Stimulated activated CD4-positive, alpha-beta T cell treated with anti-CD3 and anti-CD28 coated beads, Interleukin-2, amount 100 ng/mL, for 48 hours (primary cell): ENCODE data around the gene GAMT.

ENCODE experiments used
- DNase-seq, 2 donors: peaks; one replicate each; pipeline ENCODE4 v3.0.0-alpha.2; 2020

Gene GAMT

DNA sequence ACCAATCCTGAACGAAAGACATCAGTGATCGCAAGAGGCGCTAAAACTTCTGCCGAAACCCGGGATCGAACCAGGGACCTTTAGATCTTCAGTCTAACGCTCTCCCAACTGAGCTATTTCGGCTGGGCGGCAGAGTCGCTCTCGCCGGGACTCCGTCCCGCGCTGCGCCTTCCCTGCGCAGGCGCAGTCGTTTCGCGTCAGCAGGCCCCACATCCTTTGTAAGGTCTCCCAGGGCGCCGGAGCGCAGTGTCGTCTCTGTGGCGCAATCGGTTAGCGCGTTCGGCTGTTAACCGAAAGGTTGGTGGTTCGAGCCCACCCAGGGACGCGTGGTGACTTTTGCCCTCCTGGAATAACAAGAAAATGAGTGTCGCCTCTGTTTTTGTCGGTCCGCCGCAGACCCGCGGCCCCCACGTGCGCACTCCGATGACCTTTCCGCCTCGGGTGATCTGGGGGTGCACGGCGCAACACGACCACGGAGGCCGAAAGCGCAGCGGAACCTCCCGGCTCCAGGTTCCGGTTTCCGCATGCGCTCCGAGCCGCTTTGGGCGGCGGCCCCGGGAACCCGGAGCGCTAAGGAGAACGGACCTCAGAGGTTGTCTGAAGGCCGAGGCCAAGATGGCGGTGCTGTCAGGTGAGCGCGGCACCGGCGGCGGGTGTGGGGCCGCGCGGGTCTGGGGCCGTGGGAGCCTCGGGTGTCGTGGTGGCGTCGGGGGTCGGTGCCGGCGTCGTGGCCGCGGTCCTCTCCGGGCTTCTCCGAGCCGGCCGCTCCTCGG is 17.8 kb downstream of the GAMT start, which contains the start of gene NDUFS7:
Gene NDUFS7 (plus strand): TSS at position 596 of the 773 bp plus-strand sequence. CDS start 20 bp downstream, at position 616.
- peak; percentile 97 to 99 for DNase-seq

- no peak for DNase-seq
These were observed 18.4 kb downstream of the GAMT start for GRCh38 chr19:1383017-1383311.

DNA sequence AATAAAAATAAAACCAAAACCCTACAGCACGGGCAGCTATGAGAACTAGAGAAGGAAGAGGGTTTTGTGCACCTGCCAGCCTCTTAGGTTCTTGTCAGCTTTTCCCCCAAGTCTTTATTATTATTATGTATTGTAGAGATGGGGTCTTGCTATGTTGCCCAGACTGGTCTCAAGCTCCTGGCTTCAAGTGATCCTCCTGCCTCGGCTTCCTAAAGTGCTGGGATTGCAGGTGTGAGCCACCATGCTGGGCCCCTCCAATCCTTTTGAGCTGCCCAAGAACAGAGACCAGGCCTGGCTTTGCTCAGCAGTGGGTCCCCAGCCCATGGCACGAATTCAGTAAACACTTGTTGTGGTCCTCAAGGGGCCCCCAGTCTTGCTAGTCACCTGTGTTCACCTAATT is 19.1 kb downstream of the GAMT start:
- no peak for DNase-seq

DNA sequence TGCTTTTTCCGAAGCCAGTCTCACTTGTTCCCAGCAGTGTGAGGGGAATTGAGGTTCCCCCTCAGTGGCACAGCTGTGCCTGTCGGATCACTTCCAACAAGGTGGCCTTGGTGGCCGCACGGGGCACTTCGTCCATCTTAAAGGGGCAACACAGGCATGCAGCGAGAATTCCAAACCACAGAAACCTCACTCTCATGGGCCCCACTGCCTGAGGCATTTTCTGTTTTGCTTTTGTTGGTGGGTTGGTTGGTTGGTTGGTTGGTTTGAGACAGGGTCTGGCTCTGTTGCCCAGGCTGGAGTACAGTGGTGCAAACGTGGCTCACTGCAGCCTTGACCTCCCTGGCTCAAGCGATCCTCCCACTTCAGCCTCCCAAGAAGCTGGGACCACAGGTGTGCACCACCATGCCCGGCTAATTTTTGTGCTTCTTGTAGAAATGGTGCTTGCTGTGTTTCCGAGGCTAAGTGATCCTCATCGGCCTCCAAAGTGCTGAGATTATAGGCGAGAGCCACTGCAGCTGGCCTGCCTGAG is 21.3 kb downstream of the GAMT start:
- DNase-seq, result no peak

GRCh38 chr19:1379126-1379905 is 22.0 kb downstream of the GAMT start:
- DNase-seq, result no peak

- no peak for DNase-seq
These were observed 23.2 kb downstream of the GAMT start for GRCh38 chr19:1377965-1378785.

DNA sequence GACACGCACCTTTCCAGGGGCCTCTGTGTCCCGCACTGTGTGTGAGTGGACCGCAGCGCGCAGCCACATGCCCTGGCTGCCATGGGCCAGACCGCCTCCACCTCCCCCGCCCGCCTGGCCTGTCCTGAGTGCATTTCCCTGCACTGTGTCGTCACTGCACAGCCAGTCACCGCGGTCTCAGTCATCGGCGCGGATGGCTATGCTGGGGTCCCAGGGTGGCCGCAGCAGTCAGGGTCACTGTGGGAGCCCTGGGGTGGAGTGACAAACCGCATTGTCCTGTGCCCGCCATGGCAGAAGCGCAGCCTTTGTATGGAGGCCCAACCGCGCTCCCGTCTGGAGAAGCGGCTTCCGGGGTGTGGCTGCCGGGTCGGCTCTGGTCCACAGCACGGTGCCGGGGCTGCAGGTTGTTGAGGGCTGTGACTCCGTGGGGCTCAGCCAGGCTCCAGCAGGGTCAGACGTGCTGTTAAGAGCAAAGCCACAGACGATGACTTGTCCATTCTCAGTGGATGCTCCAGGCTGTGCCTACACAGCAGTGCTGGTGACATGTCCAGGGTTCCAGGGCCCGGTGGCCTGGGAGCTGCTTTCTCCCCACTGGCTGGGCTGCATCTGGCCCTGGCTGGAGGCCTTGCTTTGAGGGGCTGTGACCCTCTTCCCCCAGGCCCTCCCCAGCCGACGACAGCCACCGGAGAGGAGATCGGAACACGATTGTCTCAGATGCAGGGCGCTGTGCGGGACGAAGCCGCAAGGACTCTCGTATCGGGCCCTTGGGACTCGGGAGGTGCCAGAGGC is 24.0 kb downstream of the GAMT start:
- DNase-seq, result no peak

DNA sequence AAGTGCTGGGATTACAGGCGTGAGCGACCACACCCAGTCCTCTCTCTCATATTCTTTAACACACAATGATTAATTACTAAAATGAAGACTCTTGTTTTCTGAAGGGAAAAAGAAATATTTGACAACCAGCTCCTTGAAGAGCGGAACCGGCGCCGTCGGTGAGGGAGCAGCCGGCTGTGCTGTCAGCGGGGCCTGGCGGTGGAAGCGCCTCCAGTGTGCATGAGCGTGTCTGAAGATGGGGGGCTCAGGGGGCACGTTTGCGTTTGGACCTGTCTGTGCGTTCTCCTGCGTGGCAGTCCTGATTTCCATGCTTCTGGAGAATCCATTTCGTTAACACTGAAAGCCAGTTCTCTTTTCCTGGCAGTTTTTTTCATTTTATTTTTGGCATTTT is 24.9 kb downstream of the GAMT start:
- no peak for DNase-seq

DNA sequence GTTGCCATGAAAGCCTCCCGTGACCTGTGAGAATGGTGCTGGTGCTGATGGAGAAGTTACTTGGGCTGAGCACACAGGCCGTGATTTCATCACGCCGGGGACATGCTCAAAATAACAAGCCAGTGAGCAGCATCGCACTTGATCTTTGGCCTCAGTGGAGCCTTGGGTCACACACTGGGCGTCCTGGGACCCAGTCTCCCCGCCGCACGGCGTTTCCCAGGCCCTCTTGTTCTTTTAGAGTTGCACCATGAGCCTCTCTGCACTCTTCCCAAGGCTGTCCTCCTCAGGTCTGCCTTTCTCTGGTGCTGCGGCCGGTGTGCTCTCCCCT is 27.1 kb downstream of the GAMT start:
- DNase-seq, result no peak

- DNase-seq, result no peak
These were observed 27.6 kb downstream of the GAMT start for GRCh38 chr19:1373534-1374249.

DNA sequence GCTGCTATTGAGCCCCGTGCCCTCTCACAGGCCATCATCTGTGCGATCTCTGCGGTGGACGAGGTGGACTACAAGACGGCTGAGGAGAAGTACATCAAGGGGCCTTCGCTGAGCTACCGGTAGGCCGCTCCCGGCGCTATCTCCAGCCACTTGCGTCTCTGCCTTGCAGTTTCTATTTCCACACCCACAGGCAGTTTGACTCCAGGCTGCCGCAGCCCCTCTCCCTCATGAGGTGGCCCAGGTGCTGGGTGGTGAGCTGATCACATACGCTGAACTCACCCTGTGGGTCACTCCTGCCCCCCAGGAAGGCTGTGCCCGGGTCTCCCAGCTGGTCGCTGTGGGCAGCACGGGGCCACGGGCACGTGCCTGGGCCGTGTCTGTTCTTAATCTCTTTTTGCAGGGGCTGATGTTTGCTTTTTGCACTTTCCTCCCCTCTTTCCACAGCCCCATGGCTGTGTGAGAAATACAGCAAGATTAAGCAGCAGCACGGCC is 28.3 kb downstream of the GAMT start:
- DNase-seq, result no peak

GRCh38 chr19:1370579-1371361 is 30.6 kb downstream of the GAMT start:
- DNase-seq, result no peak

DNA sequence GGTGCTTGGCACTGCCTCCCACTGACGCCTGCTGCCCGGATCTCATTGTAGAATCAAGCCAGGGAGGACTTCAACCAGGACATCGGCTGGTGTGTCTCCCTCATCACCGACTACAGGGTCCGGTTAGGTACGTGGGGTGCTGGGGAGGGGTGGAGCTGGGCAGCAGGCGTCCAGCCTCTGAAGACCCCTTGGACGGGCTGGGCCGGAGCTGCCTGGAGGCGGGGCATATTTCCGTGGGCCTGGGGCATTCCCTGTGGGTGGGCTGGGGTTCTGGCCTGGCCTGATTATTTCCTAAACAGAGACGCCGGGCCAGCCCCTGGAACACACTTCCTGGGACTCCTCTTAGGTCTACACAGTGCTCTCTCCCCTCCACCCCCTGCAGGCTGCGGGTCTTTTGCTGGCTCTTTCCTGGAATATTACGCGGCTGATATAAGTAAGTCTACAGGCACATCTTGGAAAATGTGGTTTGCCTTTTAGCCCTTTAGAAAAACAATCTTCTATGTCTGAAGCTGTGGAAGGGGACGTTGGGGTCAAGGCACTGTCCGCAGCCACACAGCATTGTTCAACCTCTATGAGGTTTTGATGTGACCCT is 32.0 kb downstream of the GAMT start:
- DNase-seq, result no peak

GRCh38 chr19:1366899-1367870 is 34.2 kb downstream of the GAMT start:
- no peak for DNase-seq

DNA sequence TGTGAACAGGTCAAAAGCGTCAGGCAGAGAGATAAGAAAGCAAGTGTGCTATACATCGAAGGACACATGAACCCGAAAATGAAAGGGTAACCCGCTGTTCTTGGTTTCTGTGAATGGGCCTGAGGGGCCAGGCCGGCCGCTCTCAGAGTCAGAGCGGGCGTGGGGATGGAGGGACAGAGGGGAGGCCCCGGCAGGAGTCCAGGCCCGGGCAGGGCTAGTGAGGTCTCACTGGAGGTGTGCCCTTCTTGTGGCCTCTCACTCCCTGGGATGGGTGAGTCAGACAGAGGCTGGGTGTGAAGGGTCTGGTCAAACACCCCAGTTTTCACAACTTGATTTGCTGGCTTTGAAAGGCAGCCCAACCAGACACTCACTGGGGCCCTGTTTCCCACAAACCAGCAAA is 35.0 kb downstream of the GAMT start:
- DNase-seq, result no peak

DNA sequence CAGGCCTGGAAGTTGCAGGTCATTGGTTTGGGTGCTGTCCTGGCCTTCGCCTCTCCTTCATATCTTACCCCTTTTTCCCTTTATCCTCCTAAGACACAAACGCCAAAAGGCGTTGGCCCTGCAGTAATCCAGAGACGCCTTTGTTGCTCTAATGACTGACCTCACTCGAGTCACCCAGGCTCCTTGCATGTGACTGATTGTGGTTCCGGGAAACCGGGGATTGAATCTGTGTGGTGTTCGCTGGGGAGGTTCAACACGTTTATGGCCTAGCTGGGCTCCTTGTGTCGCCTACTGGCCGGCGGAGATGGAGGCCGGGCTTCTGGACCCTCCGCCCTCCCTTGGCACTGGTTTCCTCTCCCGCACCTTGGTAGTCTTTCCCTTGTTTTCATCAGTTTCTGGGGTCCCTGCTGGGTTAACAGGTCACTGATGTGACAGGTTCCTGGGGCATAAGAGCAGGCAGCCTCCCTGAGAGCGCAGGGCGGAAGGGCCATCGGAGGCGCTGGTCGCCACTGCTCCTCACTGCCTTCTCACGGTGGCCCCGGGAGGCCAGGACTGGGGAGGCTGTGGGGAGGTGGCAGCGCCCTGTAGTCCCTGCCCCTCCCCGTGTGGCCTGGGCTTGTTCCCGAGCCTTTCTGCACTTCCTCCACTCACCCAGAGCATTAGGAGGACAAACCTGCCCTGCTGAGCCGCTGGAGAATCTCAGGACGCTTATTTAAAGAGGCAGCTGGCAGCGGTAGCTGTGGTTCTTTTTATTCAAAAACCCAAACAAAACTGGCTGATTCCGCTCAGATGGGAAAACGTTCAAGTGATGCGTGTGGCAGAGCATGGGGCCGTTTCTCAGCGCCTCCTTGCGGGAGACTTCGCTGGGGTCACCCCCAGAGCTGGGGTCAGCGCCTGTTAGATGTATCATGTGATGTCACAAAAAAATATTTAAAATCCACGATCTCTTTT is 35.7 kb downstream of the GAMT start:
- DNase-seq, result no peak

GRCh38 chr19:1364070-1364704 is 37.2 kb downstream of the GAMT start:
- no peak for DNase-seq

DNA sequence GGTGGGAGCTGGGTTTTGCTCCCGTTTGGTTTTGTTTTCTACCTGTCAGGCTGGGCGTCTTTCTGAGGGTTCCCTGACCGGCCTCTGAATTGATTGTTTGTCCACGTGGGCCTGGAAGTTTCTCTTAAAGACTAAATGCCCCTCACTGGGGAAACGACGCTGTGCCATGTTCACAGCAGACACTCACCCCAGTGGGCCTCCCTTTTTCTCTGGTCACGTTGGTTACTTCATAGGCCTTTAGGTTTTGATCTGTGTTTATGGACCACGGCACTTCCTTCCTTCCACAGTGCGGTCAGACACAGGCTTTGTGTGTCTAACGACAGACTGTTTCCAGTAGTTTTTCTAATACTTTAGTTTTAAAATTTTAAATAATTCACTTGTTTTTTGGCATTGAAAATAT is 37.7 kb downstream of the GAMT start:
- no peak for DNase-seq
